K562 (cell line): Measurements from ENCODE around the gene CXXC1. TPM values are rescaled to one million over a fixed set of nuclear protein-coding genes. Genes with fewer than 3 reads are reported as not detected.
A peak's percentile ranks its signal among the peaks of the same experiment; 100 is the strongest.

Source experiments
- ATAC-seq: fragments of 200-7000 bp; cut with Tn5 transposase; 3 replicates; pipeline ENCODE4 v1.9.1; 2020; ENCODE audit warnings: moderate library complexity
- BruUV-seq: library from RNA; stranded (reverse); fragments of 400-500 nt; replicated peaks from 2 replicates; lab custom pipeline; 2021; lab: Mats Ljungman, UMichigan
- CTCF ChIA-PET: fragments of 300-600 bp; formaldehyde crosslinking; extraction: SDS; loops from one replicate; lab custom pipeline; 2021; ENCODE audit warnings: low intra/inter-chr PET ratio; lab: Yijun Ruan, JAX
- POLR2A ChIA-PET: fragments of 300-600, 350-650 bp; sonication (Branson Sonifier 250); formaldehyde crosslinking; extraction: SDS; loops from one replicate; lab custom pipeline; 2021; ENCODE audit warnings: antibody characterized with exemption, inconsistent platforms; lab: Yijun Ruan, JAX
- DNase-seq, 4 experiments: peaks; one replicate each; pipeline versions ENCODE4 v3.0.0 to v3.0.0-alpha.2; 2011 to 2018; ENCODE audit warnings: low spot score in 3 of 4, mixed read lengths in 3 of 4; ENCODE audit errors: extremely low read depth in 1 of 4
- FAIRE-seq: peaks from 2 replicates; lab custom pipeline; 2011; peaks lifted over from hg19 to GRCh38; lab: Jason Lieb, UNC
- H2AFZ ChIP-seq: 2 replicates; pipeline ENCODE4 v1.6.0; 2011; ENCODE audit warnings: low read depth, low read length, control low read depth, inconsistent platforms
- H3K27ac ChIP-seq: fragments of 200-600 bp; 3 replicates; pipeline ENCODE4 v1.8.0; 2011; ENCODE audit warnings: low read depth, mild to moderate bottlenecking, control low read depth, inconsistent platforms, low read length, moderate library complexity, mixed read lengths; ENCODE audit errors: extremely low read depth
- H3K27me3 ChIP-seq, 2 experiments: fragments of 300-600 bp in 1 of 2; 2 replicates in 1 of 2; 3 replicates in 1 of 2; pipeline versions ENCODE4 v1.6.0 to v1.8.0; 2011; ENCODE audit warnings: inconsistent platforms in 2 of 2, low read length in 2 of 2, mild to moderate bottlenecking in 1 of 2, mixed read lengths in 1 of 2, moderate library complexity in 1 of 2; ENCODE audit not compliant: control insufficient read depth in 2 of 2, insufficient read depth in 2 of 2
- H3K36me3 ChIP-seq: fragments of 300-600 bp; 3 replicates; pipeline ENCODE4 v1.8.0; 2011; ENCODE audit warnings: mild to moderate bottlenecking, low read length, inconsistent platforms; ENCODE audit not compliant: control insufficient read depth, insufficient read depth
- H3K4me1 ChIP-seq, 2 experiments: fragments of 200-600 bp in 1 of 2; replicated peaks in 1 of 2; 2 replicates in 1 of 2; 3 replicates in 1 of 2; pipeline versions ENCODE4 v1.5.1 to v1.8.0; 2011; ENCODE audit warnings: inconsistent platforms in 2 of 2, low read length in 2 of 2, mild to moderate bottlenecking in 1 of 2, mixed read lengths in 1 of 2, moderate library complexity in 1 of 2; ENCODE audit not compliant: control insufficient read depth in 2 of 2, insufficient read depth in 2 of 2
- H3K4me2 ChIP-seq: 2 replicates; pipeline ENCODE4 v1.6.1; 2011; ENCODE audit warnings: low read length, control low read depth, inconsistent platforms, mixed read lengths; ENCODE audit not compliant: insufficient read depth
- H3K4me3 ChIP-seq: fragments of 200-600 bp; sonication (generic), shearing (Covaris generic); 2 replicates; pipeline ENCODE4 v1.5.1; 2016; ENCODE audit warnings: control low read depth, inconsistent platforms
- H3K79me2 ChIP-seq: fragments of 200-600 bp; 3 replicates; pipeline ENCODE4 v1.8.0; 2011; ENCODE audit warnings: low read length, inconsistent platforms; ENCODE audit not compliant: control insufficient read depth, insufficient read depth
- H3K9ac ChIP-seq, 2 experiments: 2 replicates each; pipeline versions ENCODE4 v1.6.0 to v1.6.1; 2011; ENCODE audit warnings: low read depth in 2 of 2, low read length in 2 of 2, control low read depth in 1 of 2, inconsistent platforms in 1 of 2, mild to moderate bottlenecking in 1 of 2, mixed read lengths in 1 of 2; ENCODE audit not compliant: insufficient read depth in 1 of 2
- H3K9me1 ChIP-seq: one replicate; pipeline ENCODE4 v1.6.0; 2011; ENCODE audit warnings: inconsistent platforms, mild to moderate bottlenecking, low read length, moderate library complexity; ENCODE audit not compliant: control insufficient read depth, insufficient read depth
- H3K9me3 ChIP-seq: replicated peaks from 2 replicates; pipeline ENCODE4 v1.5.1; 2011; ENCODE audit warnings: low read depth, low read length, inconsistent platforms; ENCODE audit not compliant: control insufficient read depth, insufficient read depth
- H4K20me1 ChIP-seq: replicated peaks from 2 replicates; pipeline ENCODE4 v1.6.1; 2011; ENCODE audit warnings: low read length, inconsistent platforms, mixed read lengths; ENCODE audit not compliant: control insufficient read depth, insufficient read depth
- C11orf30 ChIP-seq: fragments of 450-650 bp; IDR thresholded peaks from 2 replicates; pipeline ENCODE4 v1.6.1; 2016; ENCODE audit warnings: low read depth, mild to moderate bottlenecking
- CEBPB ChIP-seq: fragments of 450-650 bp; IDR thresholded peaks from 2 replicates; pipeline ENCODE4 v1.6.1; 2016; ENCODE audit warnings: missing genetic modification characterization, missing compliant biosample characterization
- CEBPG ChIP-seq, 3 experiments: fragments of 200-800 bp in 1 of 3; sonication (Bioruptor generic) in 1 of 3; sonication (generic) in 1 of 3; formaldehyde crosslinking in 1 of 3; IDR thresholded peaks in 2 of 3; conservative IDR thresholded peaks in 1 of 3; 2 replicates each; pipeline versions ENCODE4 v1.6.1 to v1.8.0; 2016 to 2022; ENCODE audit warnings: missing compliant biosample characterization in 2 of 3, missing genetic modification characterization in 2 of 3, mild to moderate bottlenecking in 1 of 3, missing genetic modification reagents in 1 of 3
- HDAC1 ChIP-seq, 2 experiments: fragments of 450-650 bp; IDR thresholded peaks; 2 replicates each; pipeline ENCODE4 v1.6.1; 2016 to 2017; ENCODE audit warnings: inconsistent platforms in 1 of 2, mild to moderate bottlenecking in 1 of 2, moderate library complexity in 1 of 2
- HNRNPH1 ChIP-seq: fragments of 200-400 bp; formaldehyde crosslinking; optimal IDR thresholded peaks from 2 replicates; pipeline ENCODE3; 2017; ENCODE audit warnings: low read depth, mild to moderate bottlenecking, low read length, moderate library complexity
- MTA2 ChIP-seq: fragments of 450-650 bp; IDR thresholded peaks from 2 replicates; pipeline ENCODE4 v1.6.1; 2016; ENCODE audit warnings: low read depth
- NUFIP1 ChIP-seq: fragments of 450-650 bp; IDR thresholded peaks from 2 replicates; pipeline ENCODE4 v1.6.1; 2018; ENCODE audit not compliant: partially characterized antibody
- ZNF76 ChIP-seq: fragments of 250-450 bp; sonication (Bioruptor Pico); IDR thresholded peaks from 2 replicates; pipeline ENCODE4 v1.4.0; 2020; ENCODE audit warnings: mild to moderate bottlenecking, moderate library complexity, borderline replicate concordance
- ZZZ3 ChIP-seq: fragments of 450-650 bp; IDR thresholded peaks from 2 replicates; pipeline ENCODE4 v1.6.1; 2016; ENCODE audit warnings: antibody characterized with exemption, mild to moderate bottlenecking, moderate library complexity
- WGBS: fragments of 100-300 bp; shearing (Covaris generic); methylation state at CpG from one replicate; pipeline ENCODE4 v1.1.6; 2016; ENCODE audit warnings: low coverage, mixed read lengths; ENCODE audit not compliant: insufficient coverage; ENCODE audit errors: missing lambda C conversion rate; 5-methylcytosine and 5-hydroxymethylcytosine counted together
- in situ Hi-C: fragments of 300-500 bp; cut with MboI; formaldehyde crosslinking; loops from 4 replicates; pipeline ENCODE4 v1.15.0; 2018; ENCODE audit warnings: inconsistent platforms, mixed read lengths
- intact Hi-C: fragments of 100-400 bp; cut with micrococcal nuclease; formaldehyde crosslinking; loops from 2 replicates; pipeline ENCODE4 v1.14.2; 2022
- polyA plus RNA-seq, 8 experiments: library from polyadenylated mRNA; depleted of rRNA in 4 of 8; stranded (reverse) in 5 of 8; unstranded in 3 of 8; fragments of >200 nt; fragmentation: Nextera tagmentation in 2 of 8; fragmentation: Illumina TruSeq in 1 of 8; extraction: Ambion mirVana in 2 of 8; extraction: Trizol in 1 of 8; gene quantifications; 2 replicates each; pipeline versions ENCODE4 v1.2.1 to v1.2.3, GENCODE V29; 2011 to 2014; ENCODE audit warnings: inconsistent platforms in 1 of 8, missing spikeins in 1 of 8
- total RNA-seq, 7 experiments: library from RNA; depleted of rRNA in 6 of 7; stranded (reverse); fragments of >200 nt in 6 of 7; fragmentation: Illumina TruSeq in 2 of 7; extraction: Trizol in 2 of 7; gene quantifications; 2 replicates each; pipeline versions ENCODE4 v1.2.1 to v1.2.3, GENCODE V29; 2011 to 2021; ENCODE audit warnings: low replicate concordance in 1 of 7
- TF ChIP-seq, protein P1 (sequence below): fragments of 450-650 bp; formaldehyde crosslinking; IDR thresholded peaks from 2 replicates; pipeline ENCODE4 v1.4.0; 2020; ENCODE audit warnings: mild to moderate bottlenecking
- TF ChIP-seq, protein P2 (sequence below): fragments of 250-450 bp; sonication (Bioruptor Pico); IDR thresholded peaks from 2 replicates; pipeline ENCODE4 v1.8.0; 2022; ENCODE audit warnings: inconsistent platforms, mild to moderate bottlenecking, moderate library complexity, borderline replicate concordance

Gene CXXC1
- total and polyA plus RNA-seq, 9 of the 15 experiments (the other 6 are each of a cell fraction or from before 2014, with no cell fraction given) = 3.4 to 81.0 (median 34.1) TPM

GRCh38 chr18:50311650-50312049 is 24.2 kb upstream of the CXXC1 start:
- in situ Hi-C loops (no loop called here), intact Hi-C loops (no loop called here)
- DNase-seq = no peak
- 24% methylated on average over 3 of the region's 3 CpGs for WGBS
- H2AFZ ChIP-seq = peak overlapping the region; percentile 71
- peaks cover 5% of the 10 kb centered on the region; the same call in 1 of the 2 replicates for H3K9me3 ChIP-seq
- H3K27me3 ChIP-seq = no peaks in the 10 kb centered on the region
- no peak for ATAC-seq
- H3K79me2 ChIP-seq = no peaks in the 10 kb centered on the region
- 0 out of 2 replicates have a peak overlapping the region, but pooled peaks have one; percentile 0 for H3K4me2 ChIP-seq
- no peak overlapping the region for H3K9ac ChIP-seq
- H4K20me1 ChIP-seq = no peaks in the 10 kb centered on the region
- no peaks in the 10 kb centered on the region for H3K9me1 ChIP-seq
- ChIA-PET CTCF (interaction anchor here (0.6 kb wide), 1 partner anchor 14 kb away, joined by 4 read pairs; no protein-coding TSS in a partner anchor), POLR2A (no interaction called here)
- no peak overlapping the region for H3K27ac ChIP-seq
- no TSS peak for BruUV-seq
- peaks cover 0 to 26% of the 10 kb centered on the region in 2 experiments; a peak in 3 of 5 replicates for H3K4me1 ChIP-seq
- H3K36me3 ChIP-seq = no peaks in the 10 kb centered on the region
- no peak overlapping the region for H3K4me3 ChIP-seq
- no peak for TF ChIP-seq ZZZ3
- TF ChIP-seq HDAC1 (IDR thresholded peaks at IDR 0.05) = no peak
- TF ChIP-seq, protein P1, sequence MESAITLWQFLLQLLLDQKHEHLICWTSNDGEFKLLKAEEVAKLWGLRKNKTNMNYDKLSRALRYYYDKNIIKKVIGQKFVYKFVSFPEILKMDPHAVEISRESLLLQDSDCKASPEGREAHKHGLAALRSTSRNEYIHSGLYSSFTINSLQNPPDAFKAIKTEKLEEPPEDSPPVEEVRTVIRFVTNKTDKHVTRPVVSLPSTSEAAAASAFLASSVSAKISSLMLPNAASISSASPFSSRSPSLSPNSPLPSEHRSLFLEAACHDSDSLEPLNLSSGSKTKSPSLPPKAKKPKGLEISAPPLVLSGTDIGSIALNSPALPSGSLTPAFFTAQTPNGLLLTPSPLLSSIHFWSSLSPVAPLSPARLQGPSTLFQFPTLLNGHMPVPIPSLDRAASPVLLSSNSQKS (CRISPR knock-in tag) = no peak
- TF ChIP-seq NUFIP1 = no peak
- peak; percentile 73 for TF ChIP-seq CEBPB
- TF ChIP-seq CEBPG (CRISPR knock-in tag; IDR thresholded peaks at IDR 0.05) = no peak
- TF ChIP-seq CEBPG (tag; conservative IDR thresholded peaks at IDR 0.05 in 1 of 2, IDR thresholded peaks at IDR 0.05 in 1 of 2) = 0 out of 4 replicates have a peak, but pooled peaks of 1 of the 2 experiments have one; percentile 38
- TF ChIP-seq HNRNPH1 = no peak
- 0 out of 2 replicates have a peak, but pooled peaks have one; percentile 7 for TF ChIP-seq C11orf30
- TF ChIP-seq, protein P2, sequence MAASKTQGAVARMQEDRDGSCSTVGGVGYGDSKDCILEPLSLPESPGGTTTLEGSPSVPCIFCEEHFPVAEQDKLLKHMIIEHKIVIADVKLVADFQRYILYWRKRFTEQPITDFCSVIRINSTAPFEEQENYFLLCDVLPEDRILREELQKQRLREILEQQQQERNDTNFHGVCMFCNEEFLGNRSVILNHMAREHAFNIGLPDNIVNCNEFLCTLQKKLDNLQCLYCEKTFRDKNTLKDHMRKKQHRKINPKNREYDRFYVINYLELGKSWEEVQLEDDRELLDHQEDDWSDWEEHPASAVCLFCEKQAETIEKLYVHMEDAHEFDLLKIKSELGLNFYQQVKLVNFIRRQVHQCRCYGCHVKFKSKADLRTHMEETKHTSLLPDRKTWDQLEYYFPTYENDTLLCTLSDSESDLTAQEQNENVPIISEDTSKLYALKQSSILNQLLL (CRISPR knock-in tag) = no peak
- no peak for TF ChIP-seq MTA2
- TF ChIP-seq ZNF76 = no peak
- TF ChIP-seq, all 486 proteins: peak for 3
- FAIRE-seq = peak; percentile 55
